Ovary (tissue), 3 donors: ENCODE results near the gene MORC2.

Experiments
- CTCF ChIP-seq, 3 donors: fragments of 450-650 bp in 2 of 3; fragments of 200-600 bp in 1 of 3; IDR thresholded peaks; one replicate each; pipeline versions ENCODE4 v1.5.1 to v1.8.0; 2016 to 2022; ENCODE audit warnings: antibody characterized with exemption in 3 of 3, mild to moderate bottlenecking in 1 of 3
- POLR2A ChIP-seq: fragments of 450-650 bp; IDR thresholded peaks from one replicate; pipeline ENCODE4 v1.6.1; 2017; ENCODE audit warnings: antibody characterized with exemption, mild to moderate bottlenecking, moderate library complexity
- donor health status: DM: no; HTN: no; CAD: no.

GRCh38 chr22:30934053-30934452, 34.5 kb downstream of the MORC2 start:
- TF ChIP-seq POLR2A (no peak), CTCF (IDR thresholded peaks at IDR 0.05) (no peak)
